ENCODE data around the gene GALK1.

DNA sequence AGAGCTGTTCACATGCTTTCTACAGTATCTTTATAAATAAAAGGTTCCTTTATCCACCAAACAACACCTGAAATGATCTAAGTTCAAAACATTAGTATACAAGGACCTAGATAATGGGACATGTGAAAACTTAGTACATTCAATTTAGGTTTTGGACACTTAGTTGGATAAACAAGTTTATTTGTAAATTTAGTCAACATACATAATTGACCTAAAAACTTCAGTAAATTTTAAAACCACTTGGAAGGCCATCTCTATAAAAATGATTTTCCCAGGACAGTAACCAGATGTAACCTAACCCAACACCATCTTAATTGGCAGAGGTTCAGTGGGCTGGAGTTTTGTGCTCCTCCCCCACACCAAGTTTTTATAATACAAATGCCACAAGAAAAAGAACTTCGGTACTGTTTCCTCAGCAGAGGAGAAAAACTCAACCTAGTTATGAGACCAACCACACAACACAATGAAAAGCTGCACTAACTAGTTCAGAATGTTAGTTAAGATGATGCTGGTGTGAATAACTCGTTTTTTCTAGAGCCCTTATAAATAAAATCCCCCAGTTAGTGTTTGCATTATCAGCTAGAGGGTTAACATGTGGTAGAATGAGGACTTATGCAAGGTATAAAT lies 12.4 kb upstream of the GALK1 start:
- TF ChIP-seq, protein P1, sequence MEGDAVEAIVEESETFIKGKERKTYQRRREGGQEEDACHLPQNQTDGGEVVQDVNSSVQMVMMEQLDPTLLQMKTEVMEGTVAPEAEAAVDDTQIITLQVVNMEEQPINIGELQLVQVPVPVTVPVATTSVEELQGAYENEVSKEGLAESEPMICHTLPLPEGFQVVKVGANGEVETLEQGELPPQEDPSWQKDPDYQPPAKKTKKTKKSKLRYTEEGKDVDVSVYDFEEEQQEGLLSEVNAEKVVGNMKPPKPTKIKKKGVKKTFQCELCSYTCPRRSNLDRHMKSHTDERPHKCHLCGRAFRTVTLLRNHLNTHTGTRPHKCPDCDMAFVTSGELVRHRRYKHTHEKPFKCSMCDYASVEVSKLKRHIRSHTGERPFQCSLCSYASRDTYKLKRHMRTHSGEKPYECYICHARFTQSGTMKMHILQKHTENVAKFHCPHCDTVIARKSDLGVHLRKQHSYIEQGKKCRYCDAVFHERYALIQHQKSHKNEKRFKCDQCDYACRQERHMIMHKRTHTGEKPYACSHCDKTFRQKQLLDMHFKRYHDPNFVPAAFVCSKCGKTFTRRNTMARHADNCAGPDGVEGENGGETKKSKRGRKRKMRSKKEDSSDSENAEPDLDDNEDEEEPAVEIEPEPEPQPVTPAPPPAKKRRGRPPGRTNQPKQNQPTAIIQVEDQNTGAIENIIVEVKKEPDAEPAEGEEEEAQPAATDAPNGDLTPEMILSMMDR (IDR thresholded peaks at IDR 0.05; ENCODE audit: low read depth, low read length): no peak
- TF ChIP-seq EZH2phosphoT487 (IDR thresholded peaks at IDR 0.05; ENCODE audit: low read depth): no peak

Data from OCI-LY3 (cell line).